Glomerular visceral epithelial cell (primary cell): Measurements from ENCODE around the gene SEC24C.
"Not testable (repeated sequence)": the region's sequence is repeated elsewhere in the genome, so short reads cannot be mapped to it uniquely, and the experiment has no call there.

Experiments used
- DNase-seq: peaks from one replicate; pipeline ENCODE4 v3.0.0-alpha.2; 2016; ENCODE audit errors: extremely low spot score

Gene SEC24C

GRCh38 chr10:73743905-73744663 is at the start of gene SEC24C:
Gene SEC24C (plus strand): TSS chr10:73744372. CDS start chr10:73746833, 2,461 bp downstream.
- peak; percentile 96 for DNase-seq

DNA sequence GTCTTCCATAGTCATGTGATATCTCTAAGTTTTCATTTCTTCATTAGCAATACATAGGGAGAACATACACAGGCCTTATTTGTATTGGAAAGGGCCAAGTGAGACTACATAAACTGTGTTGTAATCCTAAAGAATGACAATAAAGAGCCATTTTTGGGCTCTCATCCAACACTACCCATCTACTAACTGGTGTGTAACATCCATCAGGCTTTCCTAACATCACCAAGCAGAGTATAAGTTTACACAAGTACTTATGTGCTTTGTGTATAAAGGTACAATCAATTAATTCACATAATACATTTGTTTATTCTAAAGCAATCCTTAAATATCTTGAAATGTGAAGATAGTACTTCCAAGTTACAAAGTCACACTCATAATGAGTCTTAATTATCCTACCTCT is 48.9 kb upstream of the SEC24C start:
- DNase-seq = not testable (repeated sequence)

- not testable (repeated sequence) for DNase-seq
These were observed 46.5 kb upstream of the SEC24C start, which contains the start of gene AGAP5 for GRCh38 chr10:73697675-73698159. Gene AGAP5 (minus strand): TSS chr10:73698109. CDS start chr10:73697755, 354 bp downstream.

DNA sequence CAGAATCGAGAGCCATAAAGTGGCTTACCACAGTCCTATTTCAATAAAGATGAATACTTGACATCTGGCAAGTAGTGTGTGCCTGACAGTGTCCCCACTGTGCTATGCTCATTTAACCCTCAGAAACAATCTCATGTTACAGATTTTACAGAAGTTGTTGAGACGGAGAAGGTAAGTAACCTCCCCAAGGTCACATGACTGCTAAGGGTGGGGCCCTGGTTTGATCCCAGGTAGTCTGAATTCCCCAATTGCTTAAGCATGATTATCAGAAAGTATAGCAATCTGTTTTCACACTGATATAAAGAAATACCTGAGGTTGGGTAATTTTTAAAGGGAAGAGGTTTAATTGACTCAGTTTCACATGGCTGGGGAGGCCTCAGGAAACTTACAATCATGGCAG is 45.4 kb upstream of the SEC24C start:
- not testable (repeated sequence) for DNase-seq

DNA sequence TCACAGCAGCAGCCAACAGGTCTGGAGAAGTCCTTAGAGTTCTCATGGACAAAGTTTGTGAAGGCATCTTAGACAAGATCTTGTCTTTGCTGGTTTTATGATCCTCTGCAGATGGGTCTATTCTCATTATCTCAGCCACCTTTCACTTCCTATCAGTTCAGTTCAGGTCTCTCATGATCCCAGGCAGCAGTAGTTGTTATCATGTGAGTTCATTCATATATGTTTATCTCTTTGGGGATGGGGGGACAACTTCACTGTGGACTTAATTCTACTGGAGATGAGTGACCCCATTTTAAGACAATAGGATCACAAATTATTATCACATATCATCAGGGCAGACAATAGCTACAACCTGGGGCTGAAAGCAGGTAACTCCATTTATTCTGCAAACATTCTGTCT is 40.2 kb upstream of the SEC24C start:
- not testable (repeated sequence) for DNase-seq

GRCh38 chr10:73705506-73706072 is 38.6 kb upstream of the SEC24C start:
- not testable (repeated sequence) for DNase-seq

DNA sequence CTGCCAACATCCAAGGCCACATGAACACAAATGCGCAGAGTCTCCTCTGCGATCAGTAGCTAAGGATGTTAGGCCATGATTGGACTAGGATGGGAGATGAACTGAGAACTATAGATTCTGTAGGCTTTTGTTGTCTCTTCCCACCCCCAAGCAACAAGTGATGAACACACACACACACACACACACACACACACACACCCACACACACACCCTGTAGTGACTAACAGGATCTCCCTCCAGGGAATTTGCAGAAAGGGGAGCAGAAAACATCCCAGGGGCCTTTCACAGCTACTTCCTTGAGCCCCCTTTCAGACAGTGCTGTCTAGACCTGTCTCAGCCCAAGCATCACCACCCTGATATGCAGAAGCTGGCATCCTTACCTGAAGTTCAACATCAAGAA is 37.7 kb upstream of the SEC24C start:
- not testable (repeated sequence) for DNase-seq

- not testable (repeated sequence) for DNase-seq
These were observed 36.5 kb upstream of the SEC24C start for GRCh38 chr10:73707628-73708027.

- not testable (repeated sequence) for DNase-seq
These were observed 36.0 kb upstream of the SEC24C start for GRCh38 chr10:73708122-73708521.

- not testable (repeated sequence) for DNase-seq
These were observed 32.5 kb upstream of the SEC24C start for GRCh38 chr10:73711683-73712082.

- not testable (repeated sequence) for DNase-seq
These were observed 30.3 kb upstream of the SEC24C start for GRCh38 chr10:73713912-73714311.

DNA sequence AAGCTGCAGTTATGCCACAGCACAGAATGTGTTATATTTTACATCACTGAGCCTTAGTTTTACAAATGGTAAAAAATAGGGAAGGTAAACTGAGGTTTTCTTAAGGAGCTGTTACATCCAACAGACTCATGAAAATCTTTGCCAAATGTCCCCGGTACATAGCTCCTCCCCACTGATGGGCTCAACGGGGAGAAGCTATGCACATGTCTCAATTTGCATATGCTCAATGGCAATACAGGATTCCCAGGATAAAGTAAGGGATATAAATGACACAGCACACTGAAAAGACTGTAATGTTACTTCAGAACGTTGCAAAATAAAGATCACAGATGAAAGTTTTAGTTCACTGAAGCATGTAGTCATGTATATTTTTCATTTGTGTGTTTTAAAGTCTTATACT is 29.7 kb upstream of the SEC24C start:
- not testable (repeated sequence) for DNase-seq

DNA sequence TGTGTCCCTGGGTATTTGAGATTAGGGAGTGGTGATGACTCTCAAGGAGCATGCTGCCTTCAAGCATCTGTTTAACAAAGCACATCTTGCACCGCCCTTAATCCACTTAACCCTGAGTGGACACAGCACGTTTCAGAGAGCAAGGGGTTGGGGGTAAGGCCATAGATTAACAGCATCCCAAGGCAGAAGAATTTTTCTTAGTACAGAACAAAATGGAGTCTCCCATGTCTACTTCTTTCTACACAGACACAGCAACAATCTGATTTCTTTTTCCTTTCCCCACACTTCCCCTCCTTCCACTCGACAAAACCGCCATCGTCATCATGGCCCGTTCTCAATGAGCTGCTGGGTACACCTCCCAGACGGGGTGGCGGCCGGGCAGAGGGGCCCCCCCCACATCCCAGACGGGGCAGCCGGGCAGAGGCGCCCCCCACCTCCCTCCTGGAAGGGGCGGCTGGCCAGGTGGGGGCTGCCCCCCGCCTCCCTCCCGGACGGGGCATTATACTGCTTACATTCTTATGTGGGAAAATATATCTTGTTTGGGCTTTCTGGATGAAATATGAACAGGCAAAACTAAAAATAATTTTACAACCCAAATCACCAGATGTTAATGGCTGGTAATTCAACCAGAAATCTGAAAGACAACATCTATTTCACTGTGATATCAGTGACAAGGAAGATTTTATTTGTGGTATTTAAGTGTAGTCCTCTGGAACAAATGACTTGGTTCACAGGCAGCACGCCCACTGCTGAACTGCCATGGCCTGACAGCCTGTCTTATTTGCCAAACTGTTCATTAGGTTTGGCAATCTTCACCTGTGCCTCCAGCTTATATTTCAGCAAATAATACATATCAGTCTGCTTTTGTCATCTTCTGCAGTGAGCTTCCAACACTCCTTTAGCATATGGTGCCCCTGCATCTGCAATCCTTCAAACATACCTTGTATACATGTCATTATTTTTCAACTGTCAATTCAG is 28.7 kb upstream of the SEC24C start:
- DNase-seq = not testable (repeated sequence)

DNA sequence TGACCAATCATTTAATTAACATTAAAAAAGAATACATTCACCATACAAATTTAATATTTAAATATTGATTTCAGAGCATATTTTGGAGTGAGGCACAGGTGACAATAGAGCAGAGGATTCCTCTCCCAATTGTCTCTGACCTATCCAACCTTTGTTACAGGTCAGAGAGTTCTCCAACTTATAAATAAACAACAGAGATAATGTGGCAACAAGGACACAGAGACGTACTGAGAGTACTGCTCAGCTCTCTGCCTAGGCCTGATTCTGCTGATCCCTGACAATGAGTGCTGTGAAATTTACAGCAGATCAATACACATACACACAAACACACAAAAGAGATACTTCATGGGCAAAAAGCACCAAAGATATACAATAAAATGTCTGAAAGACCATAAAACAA is 27.9 kb upstream of the SEC24C start:
- DNase-seq = no peak

DNA sequence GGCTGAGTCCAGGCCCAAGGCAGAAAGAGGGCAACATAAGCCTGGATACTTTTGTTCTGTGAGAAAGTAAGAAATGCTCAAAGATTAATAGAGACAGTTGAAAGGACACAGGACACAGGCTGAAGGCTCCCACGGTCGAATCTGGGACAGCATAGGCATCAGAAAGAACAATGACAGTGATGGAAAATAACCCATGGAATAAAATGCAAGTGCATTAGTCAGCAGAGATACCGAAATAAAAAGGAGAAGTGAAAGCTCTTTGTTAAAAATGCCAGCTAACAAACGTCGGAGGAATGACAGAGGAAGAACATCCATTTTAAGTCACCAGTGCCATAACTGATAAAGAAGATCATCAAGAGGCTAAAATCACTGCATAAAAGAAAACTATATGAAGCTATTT is 26.6 kb upstream of the SEC24C start:
- DNase-seq = no peak

DNA sequence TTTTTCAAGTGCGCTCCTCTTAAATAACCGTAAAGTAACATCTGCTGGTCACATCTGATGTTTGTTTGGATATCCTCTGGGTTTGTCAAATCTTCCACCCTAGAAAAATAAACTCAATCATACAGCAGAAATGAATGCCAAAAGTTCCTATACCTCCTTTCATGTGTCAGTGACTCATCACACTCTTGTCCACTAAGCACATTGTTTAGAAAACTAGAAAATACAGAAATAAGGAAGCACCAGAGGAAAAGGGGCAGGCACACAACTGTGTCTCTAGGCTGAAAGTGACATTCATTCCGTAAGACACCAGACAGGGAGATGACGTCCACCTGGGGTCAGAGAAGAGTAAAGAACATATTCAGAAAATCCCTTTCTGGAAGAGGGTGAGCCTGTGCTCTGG is 23.6 kb upstream of the SEC24C start:
- DNase-seq = not testable (repeated sequence)

DNA sequence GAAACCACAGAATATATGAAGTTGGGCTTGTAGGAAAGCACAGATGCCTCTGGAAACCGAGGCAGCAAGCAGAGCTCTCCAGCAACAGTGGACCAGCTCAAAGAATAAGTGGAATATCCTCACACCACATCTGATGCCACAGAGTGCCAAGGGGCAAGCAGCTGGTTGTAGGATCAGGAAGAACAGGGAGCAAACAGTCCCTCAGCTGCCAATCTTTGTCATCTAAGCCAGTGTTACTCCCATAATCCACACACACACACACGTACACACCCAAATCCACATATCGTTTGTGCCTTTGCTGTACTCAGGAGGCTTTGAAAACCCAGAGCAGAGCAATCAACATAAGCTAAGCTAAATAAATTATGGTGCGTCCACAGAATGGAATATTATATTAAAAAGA is 20.7 kb upstream of the SEC24C start:
- DNase-seq = no peak

GRCh38 chr10:73729781-73730152 is 14.4 kb upstream of the SEC24C start:
- DNase-seq = peak; percentile 51

GRCh38 chr10:73730153-73730906 is 13.8 kb upstream of the SEC24C start:
- peak; percentile 90 for DNase-seq

GRCh38 chr10:73731588-73732375 is 12.4 kb upstream of the SEC24C start:
- no peak for DNase-seq
